HG02884 (cell line): Measurements from ENCODE around the gene RERGL.
"Not testable (repeated sequence)": the region's sequence is repeated elsewhere in the genome, so short reads cannot be mapped to it uniquely, and the experiment has no call there.

Source experiments
- ATAC-seq: cut with Tn5 transposase; IDR thresholded peaks from one replicate; pipeline ENCODE4 v1.9.1; 2021; ENCODE audit warnings: mild to moderate bottlenecking, moderate library complexity; ENCODE audit not compliant: unreplicated experiment

RERGL gene

GRCh38 chr12:18040060-18040742 lies 49.8 kb downstream of the RERGL start:
- not testable (repeated sequence) for ATAC-seq
